ENCODE measurements around the gene HIF3A.
"Not testable (repeated sequence)": the region's sequence is repeated elsewhere in the genome, so short reads cannot be mapped to it uniquely, and the experiment has no call there.

The HIF3A gene

GRCh38 chr19:46296722-46297461, at the start of gene HIF3A:
HIF3A (plus strand) TSS chr19:46297042; CDS start chr19:46297077, 35 bp downstream.
- no peak for DNase-seq

- no peak for DNase-seq
These were observed 46.6 kb upstream of the HIF3A start for GRCh38 chr19:46250076-46250735.

- DNase-seq = no peak
These were observed 45.4 kb upstream of the HIF3A start for GRCh38 chr19:46251416-46251815.

GRCh38 chr19:46254776-46255175, 42.1 kb upstream of the HIF3A start:
- no peak for DNase-seq

GRCh38 chr19:46256855-46257254, 40.0 kb upstream of the HIF3A start:
- no peak for DNase-seq

- not testable (repeated sequence) for DNase-seq
These were observed 35.3 kb upstream of the HIF3A start for GRCh38 chr19:46261501-46261900.

GRCh38 chr19:46262684-46263296, 34.1 kb upstream of the HIF3A start:
- DNase-seq = not testable (repeated sequence)

- not testable (repeated sequence) for DNase-seq
These were observed 32.0 kb upstream of the HIF3A start for GRCh38 chr19:46264801-46265200.

- peak; percentile 55 to 84 for DNase-seq
These were observed 31.5 kb upstream of the HIF3A start for GRCh38 chr19:46265217-46265828.

- DNase-seq = no peak
These were observed 27.7 kb upstream of the HIF3A start for GRCh38 chr19:46269101-46269500.

- DNase-seq = no peak
These were observed 26.2 kb upstream of the HIF3A start for GRCh38 chr19:46270521-46271256.

- DNase-seq = no peak
These were observed 25.2 kb upstream of the HIF3A start for GRCh38 chr19:46271481-46272197.

- not testable (repeated sequence) for DNase-seq
These were observed 22.9 kb upstream of the HIF3A start for GRCh38 chr19:46273931-46274330.

- DNase-seq = no peak
These were observed 17.7 kb upstream of the HIF3A start for GRCh38 chr19:46279177-46279576.

- DNase-seq = no peak
These were observed 13.1 kb upstream of the HIF3A start for GRCh38 chr19:46283771-46284170.

- no peak for DNase-seq
These were observed 12.2 kb upstream of the HIF3A start for GRCh38 chr19:46284635-46285034.

- no peak for DNase-seq
These were observed 9.3 kb upstream of the HIF3A start for GRCh38 chr19:46287585-46287984.

- peak; percentile 59 to 88 for DNase-seq
These were observed 7.8 kb upstream of the HIF3A start for GRCh38 chr19:46288896-46289588.

- DNase-seq = no peak
These were observed 6.9 kb upstream of the HIF3A start for GRCh38 chr19:46289724-46290619.

GRCh38 chr19:46291829-46292228, 5.0 kb upstream of the HIF3A start:
- DNase-seq = no peak
